ENCODE results near the gene HCN1. TPM values are rescaled to one million over a fixed set of nuclear protein-coding genes. Genes with fewer than 3 reads are reported as not detected.
"Not testable (repeated sequence)": the region's sequence is repeated elsewhere in the genome, so short reads cannot be mapped to it uniquely, and the experiment has no call there.

The HCN1 gene
- polyA plus RNA-seq, 2 of the 4 experiments (the other 2 are of a cell fraction): not detected

GRCh38 chr5:45484781-45485180 lies 211.4 kb downstream of the HCN1 start:
- Histone ChIP-seq H3K4me2 (no peak overlapping the region), H3K9me3 (no peaks in the 10 kb centered on the region), H3K27ac (no peak overlapping the region), H3K4me1 (no peaks in the 10 kb centered on the region), H3K4me3 (no peak overlapping the region)
- CTCF ChIA-PET: no interaction called here
- 0% methylated on average over 2 of the region's 2 CpGs for WGBS (ENCODE audit: missing lambda C conversion rate)
- no peak for FAIRE-seq
- no peak for DNase-seq (ENCODE audit: low read depth in 1 of 2, low spot score in 1 of 2)
- POLR2A ChIA-PET: no interaction called here
- no peak for ATAC-seq
- TF ChIP-seq RNF2 (IDR thresholded peaks at IDR 0.05; ENCODE audit: borderline replicate concordance, low read depth): no peak
- no peak for TF ChIP-seq POLR2AphosphoS2 (conservative IDR thresholded peaks at IDR 0.05; ENCODE audit: low read length)
- no peak for TF ChIP-seq CHD2 (IDR thresholded peaks at IDR 0.05; ENCODE audit: low read length, partially characterized antibody)
- no peak for TF ChIP-seq ATOH8 (CRISPR knock-in tag; IDR thresholded peaks at IDR 0.05; ENCODE audit: low read depth)
- TF ChIP-seq NFE2L2 (conservative IDR thresholded peaks at IDR 0.05; ENCODE audit: low read length): no peak
- no peak for TF ChIP-seq ZFP36 (IDR thresholded peaks at IDR 0.05; ENCODE audit: borderline replicate concordance, partially characterized antibody)
- TF ChIP-seq FOSB (CRISPR knock-in tag; IDR thresholded peaks at IDR 0.05): no peak
- no peak for TF ChIP-seq RAD21 (conservative IDR thresholded peaks at IDR 0.05 in 1 of 2, IDR thresholded peaks at IDR 0.05 in 1 of 2)
- no peak for TF ChIP-seq GATA3 (IDR thresholded peaks at IDR 0.05; ENCODE audit: borderline replicate concordance)
- TF ChIP-seq SREBF2 (IDR thresholded peaks at IDR 0.05): no peak

- no peak overlapping the region for H3K4me3 ChIP-seq
- ATAC-seq: no peak
- H3K9me3 ChIP-seq: no peaks in the 10 kb centered on the region; the same call in 2 of the 3 replicates
- FAIRE-seq: no peak
- DNase-seq (ENCODE audit: low read depth in 1 of 2, low spot score in 1 of 2): peak in 1 of 2 experiments; percentile 1
- H3K4me2 ChIP-seq: no peak overlapping the region
- ChIA-PET POLR2A (no interaction called here), CTCF (interaction anchor here (0.9 kb wide), 1 partner anchor 15 kb away, joined by 3 read pairs; no protein-coding TSS in a partner anchor)
- H3K4me1 ChIP-seq: no peaks in the 10 kb centered on the region
- TF ChIP-seq KDM5A (IDR thresholded peaks at IDR 0.05) (no peak), RFX5 (IDR thresholded peaks at IDR 0.05) (peak; percentile 85), RNF2 (IDR thresholded peaks at IDR 0.05; ENCODE audit: borderline replicate concordance, low read depth) (no peak)
- no peak overlapping the region for H3K27ac ChIP-seq
- WGBS (ENCODE audit: missing lambda C conversion rate): 6% methylated on average over 4 of the region's 4 CpGs
These were observed 242.1 kb downstream of the HCN1 start for GRCh38 chr5:45454114-45454513.

- CTCF ChIA-PET; H3K27ac ChIP-seq; H3K9me3 ChIP-seq; ATAC-seq; H3K4me3 ChIP-seq; H3K4me2 ChIP-seq; H3K4me1 ChIP-seq; DNase-seq (ENCODE audit: low read depth in 1 of 2, low spot score in 1 of 2); FAIRE-seq; POLR2A ChIA-PET: not testable (repeated sequence)
- 48% methylated on average over 6 of the region's 15 CpGs for WGBS (ENCODE audit: missing lambda C conversion rate)
These were observed 251.3 kb downstream of the HCN1 start for GRCh38 chr5:45444856-45445255.

GRCh38 chr5:45440466-45440865 lies 255.7 kb downstream of the HCN1 start:
- FAIRE-seq (no peak), DNase-seq (ENCODE audit: low read depth in 1 of 2, low spot score in 1 of 2) (no peak), ATAC-seq (no peak)
- POLR2A ChIA-PET: no interaction called here
- 0% methylated on average over 1 of the region's 1 CpG for WGBS (ENCODE audit: missing lambda C conversion rate)
- Histone ChIP-seq H3K4me3 (no peak overlapping the region), H3K27ac (no peak overlapping the region), H3K9me3 (no peaks in the 10 kb centered on the region), H3K4me1 (no peaks in the 10 kb centered on the region), H3K4me2 (no peak overlapping the region)
- CTCF ChIA-PET: no interaction called here
- TF ChIP-seq NR3C1 (IDR thresholded peaks at IDR 0.05) (no peak), EHMT2 (IDR thresholded peaks at IDR 0.05; ENCODE audit: low read depth) (no peak), POLR2AphosphoS2 (conservative IDR thresholded peaks at IDR 0.05; ENCODE audit: low read length) (no peak), HDAC2 (IDR thresholded peaks at IDR 0.05) (no peak), TP53 (CRISPR knock-in tag; IDR thresholded peaks at IDR 0.05) (no peak), CHD2 (IDR thresholded peaks at IDR 0.05; ENCODE audit: low read length, partially characterized antibody) (no peak), MYC (IDR thresholded peaks at IDR 0.05; ENCODE audit: borderline replicate concordance, low read length) (no peak), E2F6 (IDR thresholded peaks at IDR 0.05; ENCODE audit: borderline replicate concordance, low read depth) (no peak), PBX3 (IDR thresholded peaks at IDR 0.05) (no peak), MAX (IDR thresholded peaks at IDR 0.05) (no peak), BHLHE40 (IDR thresholded peaks at IDR 0.05; ENCODE audit: low read depth, low read length) (no peak), SMC3 (IDR thresholded peaks at IDR 0.05) (no peak), KDM5A (IDR thresholded peaks at IDR 0.05) (no peak), ZSCAN20 (CRISPR knock-in tag; IDR thresholded peaks at IDR 0.05) (no peak), RARB (CRISPR knock-in tag; IDR thresholded peaks at IDR 0.05) (no peak), PHF8 (IDR thresholded peaks at IDR 0.05; ENCODE audit: borderline replicate concordance, low read depth) (no peak), MAZ (IDR thresholded peaks at IDR 0.05; ENCODE audit: borderline replicate concordance, low read depth, low read length) (no peak), GATA3 (IDR thresholded peaks at IDR 0.05; ENCODE audit: borderline replicate concordance) (no peak)

All from A549 (cell line).